Kidney (tissue), 14 donors: ENCODE measurements around the gene TMED7. TPM values are rescaled to one million over a fixed set of nuclear protein-coding genes. Genes with fewer than 3 reads are reported as not detected.

Source experiments
- DNase-seq, 5 donors: peaks; one replicate each; pipeline ENCODE4 v3.0.0-alpha.2; 2013 to 2020
- FAIRE-seq: peaks from 2 replicates; lab custom pipeline; 2012; peaks lifted over from hg19 to GRCh38; lab: Jason Lieb, UNC
- H3K27ac ChIP-seq, 2 donors: one replicate each; pipeline ENCODE4 v1.7.0; 2013; ENCODE audit warnings: low read depth in 2 of 2, low read length in 2 of 2, inconsistent platforms in 1 of 2
- H3K27me3 ChIP-seq: one replicate; pipeline ENCODE4 v1.7.1; 2013; ENCODE audit warnings: low read length, inconsistent platforms; ENCODE audit not compliant: control insufficient read depth, insufficient read depth
- H3K36me3 ChIP-seq, 3 donors: one replicate each; pipeline versions ENCODE4 v1.7.0 to v1.7.1; 2013; ENCODE audit warnings: low read length in 3 of 3, control low read depth in 1 of 3, inconsistent platforms in 1 of 3; ENCODE audit not compliant: insufficient read depth in 3 of 3, control insufficient read depth in 2 of 3
- H3K4me1 ChIP-seq, 3 donors: one replicate each; pipeline versions ENCODE4 v1.7.0 to v1.7.1; 2013; ENCODE audit warnings: low read length in 3 of 3, inconsistent platforms in 1 of 3, low read depth in 1 of 3; ENCODE audit not compliant: control insufficient read depth in 2 of 3, insufficient read depth in 2 of 3
- H3K4me3 ChIP-seq, 3 donors: one replicate each; pipeline versions ENCODE4 v1.7.0 to v1.8.1; 2013; ENCODE audit warnings: low read length in 3 of 3, control low read depth in 1 of 3, inconsistent platforms in 1 of 3
- H3K9ac ChIP-seq, 3 donors: one replicate each; pipeline versions ENCODE4 v1.7.0 to v1.7.1; 2013; ENCODE audit warnings: low read length in 3 of 3, control low read depth in 1 of 3, inconsistent platforms in 1 of 3
- H3K9me3 ChIP-seq, 3 donors: one replicate each; pipeline versions ENCODE4 v1.7.0 to v1.7.1; 2013; ENCODE audit warnings: low read length in 3 of 3, control low read depth in 1 of 3, inconsistent platforms in 1 of 3; ENCODE audit not compliant: control insufficient read depth in 2 of 3, insufficient read depth in 1 of 3
- CTCF ChIP-seq: IDR thresholded peaks from 3 replicates; pipeline ENCODE4 v1.5.1; 2012; ENCODE audit warnings: mild to moderate bottlenecking, moderate library complexity, borderline replicate concordance; ENCODE audit not compliant: insufficient read depth; ENCODE audit errors: extremely low read depth
- intact Hi-C: fragments of 100-400 bp; cut with DNase I; formaldehyde crosslinking; loops from one replicate; pipeline ENCODE4 v1.11.1; 2022
- polyA plus RNA-seq: library from polyadenylated mRNA; stranded (reverse); fragments of 350-450 nt; fragmentation: Illumina TruSeq; extraction: RNeasy Lipid Tissue Mini Kit (QIAGEN cat#74804); gene quantifications from one replicate; pipeline ENCODE4 v1.2.3, GENCODE V29; 2014; ENCODE audit warnings: low read depth, low replicate concordance; ENCODE audit not compliant: insufficient read depth
- total RNA-seq: library from RNA; stranded (reverse); fragmentation: NEBNext Ultra II Directional; extraction: Animal tissue kit (Norgen Biotek cat#: 25700); gene quantifications from one replicate; pipeline ENCODE4 v1.2.1, GENCODE V29; 2021
- donor health status: control.
- donor health status: control.
- donor health status: control.
- donor health status: control.
- donor health status: control.
- donor health status: DM: yes; HTN: yes; CAD: no.
- donor health status: Normal renal cell carcinoma (clear cell type).

Gene TMED7
- total and polyA plus RNA-seq, 2 donors from 2014 or later: 24.4 to 115 TPM

GRCh38 chr5:115629903-115630302 lies 4.1 kb upstream of the TMED7 start:
- Histone ChIP-seq H3K27ac (no peak overlapping the region), H3K27me3 (no peaks in the 10 kb centered on the region), H3K9ac (no peak overlapping the region), H3K4me3 (no peak overlapping the region), H3K4me1 (peaks cover 3 to 4% (median 3%) of the 10 kb centered on the region in 3 donors), H3K36me3 (no peaks in the 10 kb centered on the region), H3K9me3 (no peaks in the 10 kb centered on the region)
- no peak for DNase-seq
- no peak for FAIRE-seq
- intact Hi-C loops: no loop called here
- no peak for TF ChIP-seq CTCF

DNA sequence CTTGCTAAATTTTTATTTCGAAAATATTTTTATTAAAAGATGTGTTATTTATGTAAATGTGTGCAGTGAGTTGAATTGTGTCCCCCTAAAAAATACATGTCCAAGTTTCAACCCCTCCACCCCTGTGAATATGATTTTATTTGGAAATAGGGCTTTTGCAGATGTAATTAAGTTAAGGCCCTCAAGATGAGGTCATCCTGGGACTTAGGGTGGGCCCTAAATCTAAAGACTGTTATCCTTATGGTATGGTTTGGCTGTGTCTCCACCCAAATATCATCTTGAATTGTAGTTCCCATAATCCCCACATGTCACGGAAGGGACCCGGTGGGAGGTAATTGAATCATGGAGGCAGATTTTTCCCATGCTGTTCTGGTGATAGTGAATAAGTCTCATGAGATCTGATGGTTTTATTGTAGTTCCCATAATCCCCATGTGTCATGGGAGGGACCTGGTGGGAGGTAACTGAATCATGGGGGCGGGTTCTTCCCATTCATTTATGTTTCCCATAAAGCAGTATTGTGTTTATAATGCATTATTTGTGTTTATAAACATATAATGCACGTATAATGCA lies 1.5 kb upstream of the TMED7 start:
- H3K27ac ChIP-seq: no peak overlapping the region
- FAIRE-seq: no peak
- no peaks in the 10 kb centered on the region for H3K36me3 ChIP-seq
- intact Hi-C loops: no loop called here
- no peak overlapping the region for H3K9ac ChIP-seq
- no peak for TF ChIP-seq CTCF
- H3K4me3 ChIP-seq: no peak overlapping the region
- H3K27me3 ChIP-seq: no peaks in the 10 kb centered on the region
- no peaks in the 10 kb centered on the region for H3K9me3 ChIP-seq
- peaks cover 5 to 12% (median 6%) of the 10 kb centered on the region in 3 donors for H3K4me1 ChIP-seq
- DNase-seq: no peak

GRCh38 chr5:115626445-115626823 lies 598 bp upstream of the TMED7 start:
- TF ChIP-seq CTCF: no peak
- no peak for FAIRE-seq
- intact Hi-C loops: no loop called here
- no peak for DNase-seq
- Histone ChIP-seq H3K4me1 (peaks cover 5 to 12% (median 11%) of the 10 kb centered on the region in 3 donors), H3K27ac (peak overlapping the region; percentile 54 to 83), H3K4me3 (peak overlapping the region; percentile 93 to 97 (median 93)), H3K36me3 (no peaks in the 10 kb centered on the region), H3K9me3 (no peaks in the 10 kb centered on the region), H3K27me3 (no peaks in the 10 kb centered on the region), H3K9ac (peak overlapping the region; percentile 43 to 70 (median 43))
